ENCODE data around the gene RAG2.
"Not testable (repeated sequence)": the region's sequence is repeated elsewhere in the genome, so short reads cannot be mapped to it uniquely, and the experiment has no call there.

The RAG2 gene

GRCh38 chr11:36557991-36558390, 40.0 kb downstream of the RAG2 start:
- DNase-seq (ENCODE audit: low read depth, low spot score): no peak
- ChIA-PET CTCF (no interaction called here), POLR2A (no interaction called here)
- TF ChIP-seq, protein P1, sequence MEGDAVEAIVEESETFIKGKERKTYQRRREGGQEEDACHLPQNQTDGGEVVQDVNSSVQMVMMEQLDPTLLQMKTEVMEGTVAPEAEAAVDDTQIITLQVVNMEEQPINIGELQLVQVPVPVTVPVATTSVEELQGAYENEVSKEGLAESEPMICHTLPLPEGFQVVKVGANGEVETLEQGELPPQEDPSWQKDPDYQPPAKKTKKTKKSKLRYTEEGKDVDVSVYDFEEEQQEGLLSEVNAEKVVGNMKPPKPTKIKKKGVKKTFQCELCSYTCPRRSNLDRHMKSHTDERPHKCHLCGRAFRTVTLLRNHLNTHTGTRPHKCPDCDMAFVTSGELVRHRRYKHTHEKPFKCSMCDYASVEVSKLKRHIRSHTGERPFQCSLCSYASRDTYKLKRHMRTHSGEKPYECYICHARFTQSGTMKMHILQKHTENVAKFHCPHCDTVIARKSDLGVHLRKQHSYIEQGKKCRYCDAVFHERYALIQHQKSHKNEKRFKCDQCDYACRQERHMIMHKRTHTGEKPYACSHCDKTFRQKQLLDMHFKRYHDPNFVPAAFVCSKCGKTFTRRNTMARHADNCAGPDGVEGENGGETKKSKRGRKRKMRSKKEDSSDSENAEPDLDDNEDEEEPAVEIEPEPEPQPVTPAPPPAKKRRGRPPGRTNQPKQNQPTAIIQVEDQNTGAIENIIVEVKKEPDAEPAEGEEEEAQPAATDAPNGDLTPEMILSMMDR (IDR thresholded peaks at IDR 0.05; ENCODE audit: insufficient read depth, low read length, missing control alignments): no peak
- H3K4me3 ChIP-seq (ENCODE audit: low read depth, low read length): no peak overlapping the region

GRCh38 chr11:36557390-36557789, 40.6 kb downstream of the RAG2 start:
- POLR2A ChIA-PET; H3K4me3 ChIP-seq (ENCODE audit: low read depth, low read length); DNase-seq (ENCODE audit: low read depth, low spot score): not testable (repeated sequence)
- CTCF ChIA-PET: interaction anchor here (0.6 kb wide), 1 partner anchor 80 kb away, joined by 4 read pairs; no protein-coding TSS in a partner anchor

GRCh38 chr11:36550385-36551115, 47.5 kb downstream of the RAG2 start:
- TF ChIP-seq, protein P1 (IDR thresholded peaks at IDR 0.05; ENCODE audit: insufficient read depth, low read length, missing control alignments): no peak
- ChIA-PET POLR2A (interaction anchor here (0.5 kb wide), 1 partner anchor 87 kb away, joined by 3 read pairs; no protein-coding TSS in a partner anchor), CTCF (interaction anchor here (1.1 to 1.4 kb wide), 2 partner anchors 15 to 197 kb away, joined by 4 to 5 read pairs; no protein-coding TSS in a partner anchor)
- no peak for DNase-seq (ENCODE audit: low read depth, low spot score)
- H3K4me3 ChIP-seq (ENCODE audit: low read depth, low read length): no peak overlapping the region
